ENCODE measurements around the gene RRP1.
"Not testable (repeated sequence)": the region's sequence is repeated elsewhere in the genome, so short reads cannot be mapped to it uniquely, and the experiment has no call there.

The RRP1 gene

GRCh38 chr21:43816611-43817071 lies 27.3 kb downstream of the RRP1 start:
- no peak for DNase-seq (ENCODE audit: low read depth in 2 of 2)

GRCh38 chr21:43817157-43818086 lies 28.0 kb downstream of the RRP1 start:
- DNase-seq (ENCODE audit: low read depth in 2 of 2), result no peak

GRCh38 chr21:43818685-43819084 lies 29.3 kb downstream of the RRP1 start:
- no peak for DNase-seq (ENCODE audit: low read depth in 2 of 2)

GRCh38 chr21:43819511-43820405 lies 30.4 kb downstream of the RRP1 start:
- DNase-seq (ENCODE audit: low read depth in 2 of 2), result no peak

- DNase-seq (ENCODE audit: low read depth in 2 of 2), result no peak
Measured at GRCh38 chr21:43820466-43820865, 31.1 kb downstream of the RRP1 start.

- not testable (repeated sequence) for DNase-seq (ENCODE audit: low read depth in 2 of 2)
Measured at GRCh38 chr21:43822166-43822565, 32.8 kb downstream of the RRP1 start.

- not testable (repeated sequence) for DNase-seq (ENCODE audit: low read depth in 2 of 2)
Measured at GRCh38 chr21:43822741-43823140, 33.4 kb downstream of the RRP1 start.

GRCh38 chr21:43824333-43825241 lies 35.2 kb downstream of the RRP1 start:
- DNase-seq (ENCODE audit: low read depth in 2 of 2), result no peak

- DNase-seq (ENCODE audit: low read depth in 2 of 2), result no peak
Measured at GRCh38 chr21:43825242-43825935, 36.0 kb downstream of the RRP1 start.

- no peak for DNase-seq (ENCODE audit: low read depth in 2 of 2)
Measured at GRCh38 chr21:43825936-43826622, 36.7 kb downstream of the RRP1 start.

- no peak for DNase-seq (ENCODE audit: low read depth in 2 of 2)
Measured at GRCh38 chr21:43826623-43826974, 37.2 kb downstream of the RRP1 start.

- DNase-seq (ENCODE audit: low read depth in 2 of 2), result no peak
Measured at GRCh38 chr21:43827015-43827611, 37.7 kb downstream of the RRP1 start.

GRCh38 chr21:43829161-43829560 lies 39.8 kb downstream of the RRP1 start:
- DNase-seq (ENCODE audit: low read depth in 2 of 2), result no peak

- no peak for DNase-seq (ENCODE audit: low read depth in 2 of 2)
Measured at GRCh38 chr21:43829575-43830119, 40.3 kb downstream of the RRP1 start.

- DNase-seq (ENCODE audit: low read depth in 2 of 2), result no peak
Measured at GRCh38 chr21:43832158-43832550, 42.8 kb downstream of the RRP1 start.

- no peak for DNase-seq (ENCODE audit: low read depth in 2 of 2)
Measured at GRCh38 chr21:43832648-43833047, 43.3 kb downstream of the RRP1 start.

- DNase-seq (ENCODE audit: low read depth in 2 of 2), result no peak
Measured at GRCh38 chr21:43834146-43834905, 44.9 kb downstream of the RRP1 start.

- no peak for DNase-seq (ENCODE audit: low read depth in 2 of 2)
Measured at GRCh38 chr21:43835050-43835449, 45.7 kb downstream of the RRP1 start.

- DNase-seq (ENCODE audit: low read depth in 2 of 2), result no peak
Measured at GRCh38 chr21:43835861-43836260, 46.5 kb downstream of the RRP1 start.

All from stimulated activated CD4-positive, alpha-beta T cell treated with anti-CD3 and anti-CD28 coated beads, Interleukin-15, amount 100 ng/mL, for 48 hours (primary cell).